Activated T-cell treated with anti-CD3 and anti-CD28 coated beads, Interleukin-2, amount 50 U/mL, for 1 hour (primary cell): ENCODE results near the gene ENTREP1.
"Not testable (repeated sequence)": the region's sequence is repeated elsewhere in the genome, so short reads cannot be mapped to it uniquely, and the experiment has no call there.

Experiments used
- DNase-seq: peaks from one replicate; pipeline ENCODE4 v3.0.0-alpha.2; 2020

ENTREP1 gene

GRCh38 chr9:69324549-69325401 lies at the start of gene ENTREP1:
Gene ENTREP1 (plus strand): TSS chr9:69325215. CDS start chr9:69325310, 95 bp downstream.
- no peak for DNase-seq

GRCh38 chr9:69276775-69277174 lies 48.2 kb upstream of the ENTREP1 start:
- DNase-seq, result no peak

- DNase-seq, result no peak
These were observed 45.8 kb upstream of the ENTREP1 start for GRCh38 chr9:69279084-69279731.

GRCh38 chr9:69279733-69280132 lies 45.3 kb upstream of the ENTREP1 start:
- no peak for DNase-seq

GRCh38 chr9:69283003-69283402 lies 42.0 kb upstream of the ENTREP1 start:
- no peak for DNase-seq

GRCh38 chr9:69292078-69292477 lies 32.9 kb upstream of the ENTREP1 start:
- DNase-seq, result no peak

- DNase-seq, result no peak
These were observed 31.9 kb upstream of the ENTREP1 start for GRCh38 chr9:69293156-69293555.

- no peak for DNase-seq
These were observed 29.0 kb upstream of the ENTREP1 start for GRCh38 chr9:69295872-69296552.

GRCh38 chr9:69297300-69297980 lies 27.6 kb upstream of the ENTREP1 start:
- DNase-seq, result no peak

GRCh38 chr9:69299315-69299714 lies 25.7 kb upstream of the ENTREP1 start:
- DNase-seq, result no peak

GRCh38 chr9:69299826-69300225 lies 25.2 kb upstream of the ENTREP1 start:
- no peak for DNase-seq

GRCh38 chr9:69303331-69303730 lies 21.7 kb upstream of the ENTREP1 start:
- no peak for DNase-seq

- DNase-seq, result not testable (repeated sequence)
These were observed 18.0 kb upstream of the ENTREP1 start for GRCh38 chr9:69306895-69307445.

GRCh38 chr9:69307446-69308205 lies 17.4 kb upstream of the ENTREP1 start:
- DNase-seq, result no peak

GRCh38 chr9:69308206-69308931 lies 16.6 kb upstream of the ENTREP1 start:
- DNase-seq, result no peak

GRCh38 chr9:69313175-69313574 lies 11.8 kb upstream of the ENTREP1 start:
- DNase-seq, result no peak

GRCh38 chr9:69314547-69314946 lies 10.5 kb upstream of the ENTREP1 start:
- DNase-seq, result no peak

GRCh38 chr9:69317081-69317480 lies 7.9 kb upstream of the ENTREP1 start:
- no peak for DNase-seq

GRCh38 chr9:69317894-69318293 lies 7.1 kb upstream of the ENTREP1 start:
- DNase-seq, result no peak

- no peak for DNase-seq
These were observed 5.5 kb upstream of the ENTREP1 start for GRCh38 chr9:69319324-69320025.

GRCh38 chr9:69322256-69322655 lies 2.8 kb upstream of the ENTREP1 start:
- no peak for DNase-seq
